ENCODE results near the gene PRRT1B. TPM values are rescaled to one million over a fixed set of nuclear protein-coding genes. Genes with fewer than 3 reads are reported as not detected.

Gene PRRT1B
- total and polyA plus RNA-seq, 4 donors = 0.19 to 1.1 (median 0.28) TPM; not detected in 1

GRCh38 chr9:131583836-131584555 is 38.7 kb downstream of the PRRT1B start:
- Histone ChIP-seq H3K36me3 (ENCODE audit: control insufficient read depth, insufficient read depth, low read length) (peaks cover 94% of the 10 kb centered on the region), H3K27ac (ENCODE audit: low read depth, low read length) (no peak overlapping the region), H3K27me3 (ENCODE audit: control insufficient read depth, insufficient read depth, low read length) (no peaks in the 10 kb centered on the region), H3K4me3 (ENCODE audit: low read depth, low read length) (no peak overlapping the region), H3K9me3 (ENCODE audit: control insufficient read depth, insufficient read depth, low read length) (no peaks in the 10 kb centered on the region), H3K4me1 (ENCODE audit: control insufficient read depth, insufficient read depth, low read length) (peaks cover 18% of the 10 kb centered on the region)
- 95% methylated on average over 23 of the region's 27 CpGs for whole genome bisulfite sequencing (ENCODE audit: insufficient coverage)
- DNase-seq (ENCODE audit: low read depth in 4 of 6, low spot score in 6 of 6) = no peak

- no peak overlapping the region for H3K27ac ChIP-seq (ENCODE audit: low read depth, low read length)
- H3K27me3 ChIP-seq (ENCODE audit: control insufficient read depth, insufficient read depth, low read length) = no peaks in the 10 kb centered on the region
- H3K4me3 ChIP-seq (ENCODE audit: low read depth, low read length) = no peak overlapping the region
- H3K9me3 ChIP-seq (ENCODE audit: control insufficient read depth, insufficient read depth, low read length) = no peaks in the 10 kb centered on the region
- 86% methylated on average over 7 of the region's 7 CpGs for WGBS (ENCODE audit: insufficient coverage)
- H3K36me3 ChIP-seq (ENCODE audit: control insufficient read depth, insufficient read depth, low read length) = peaks cover 94% of the 10 kb centered on the region
- H3K4me1 ChIP-seq (ENCODE audit: control insufficient read depth, insufficient read depth, low read length) = peaks cover 10% of the 10 kb centered on the region
- no peak for DNase-seq (ENCODE audit: low read depth in 4 of 6, low spot score in 6 of 6)
Measured at GRCh38 chr9:131584858-131585257, 39.5 kb downstream of the PRRT1B start.

- H3K27ac ChIP-seq (ENCODE audit: low read depth, low read length) = no peak overlapping the region
- H3K36me3 ChIP-seq (ENCODE audit: control insufficient read depth, insufficient read depth, low read length) = peaks cover 94% of the 10 kb centered on the region
- H3K4me3 ChIP-seq (ENCODE audit: low read depth, low read length) = no peak overlapping the region
- 100% methylated on average over 4 of the region's 8 CpGs for WGBS (ENCODE audit: insufficient coverage)
- H3K9me3 ChIP-seq (ENCODE audit: control insufficient read depth, insufficient read depth, low read length) = no peaks in the 10 kb centered on the region
- DNase-seq (ENCODE audit: low read depth in 4 of 6, low spot score in 6 of 6) = no peak
- H3K27me3 ChIP-seq (ENCODE audit: control insufficient read depth, insufficient read depth, low read length) = no peaks in the 10 kb centered on the region
- H3K4me1 ChIP-seq (ENCODE audit: control insufficient read depth, insufficient read depth, low read length) = peaks cover 4% of the 10 kb centered on the region
Measured at GRCh38 chr9:131585375-131585774, 40.1 kb downstream of the PRRT1B start.

GRCh38 chr9:131587331-131587730 is 42.0 kb downstream of the PRRT1B start:
- no peaks in the 10 kb centered on the region for H3K27me3 ChIP-seq (ENCODE audit: control insufficient read depth, insufficient read depth, low read length)
- peaks cover 3% of the 10 kb centered on the region for H3K4me1 ChIP-seq (ENCODE audit: control insufficient read depth, insufficient read depth, low read length)
- H3K27ac ChIP-seq (ENCODE audit: low read depth, low read length) = no peak overlapping the region
- 75% methylated on average over 9 of the region's 9 CpGs for WGBS (ENCODE audit: insufficient coverage)
- H3K4me3 ChIP-seq (ENCODE audit: low read depth, low read length) = no peak overlapping the region
- H3K36me3 ChIP-seq (ENCODE audit: control insufficient read depth, insufficient read depth, low read length) = peaks cover 96% of the 10 kb centered on the region
- DNase-seq (ENCODE audit: low read depth in 4 of 6, low spot score in 6 of 6) = no peak
- no peaks in the 10 kb centered on the region for H3K9me3 ChIP-seq (ENCODE audit: control insufficient read depth, insufficient read depth, low read length)

- no peak for DNase-seq (ENCODE audit: low read depth in 4 of 6, low spot score in 6 of 6)
- peaks cover 95% of the 10 kb centered on the region for H3K36me3 ChIP-seq (ENCODE audit: control insufficient read depth, insufficient read depth, low read length)
- peaks cover 3% of the 10 kb centered on the region for H3K4me1 ChIP-seq (ENCODE audit: control insufficient read depth, insufficient read depth, low read length)
- H3K4me3 ChIP-seq (ENCODE audit: low read depth, low read length) = no peak overlapping the region
- H3K9me3 ChIP-seq (ENCODE audit: control insufficient read depth, insufficient read depth, low read length) = no peaks in the 10 kb centered on the region
- H3K27me3 ChIP-seq (ENCODE audit: control insufficient read depth, insufficient read depth, low read length) = no peaks in the 10 kb centered on the region
- 80% methylated on average over 14 of the region's 14 CpGs for WGBS (ENCODE audit: insufficient coverage)
- no peak overlapping the region for H3K27ac ChIP-seq (ENCODE audit: low read depth, low read length)
Measured at GRCh38 chr9:131587906-131588305, 42.6 kb downstream of the PRRT1B start.

- Histone ChIP-seq H3K36me3 (ENCODE audit: control insufficient read depth, insufficient read depth, low read length) (peaks cover 95% of the 10 kb centered on the region), H3K9me3 (ENCODE audit: control insufficient read depth, insufficient read depth, low read length) (no peaks in the 10 kb centered on the region)
Measured at GRCh38 chr9:131588396-131588795, 43.1 kb downstream of the PRRT1B start.

GRCh38 chr9:131589124-131589711 is 43.9 kb downstream of the PRRT1B start:
- peaks cover 95% of the 10 kb centered on the region for H3K36me3 ChIP-seq (ENCODE audit: control insufficient read depth, insufficient read depth, low read length)
- no peak for DNase-seq (ENCODE audit: low read depth in 4 of 6, low spot score in 6 of 6)

More at GRCh38 chr9:131588396-131588795, 43.1 kb downstream of the PRRT1B start:
- Histone ChIP-seq H3K27me3 (ENCODE audit: control insufficient read depth, insufficient read depth, low read length) (no peaks in the 10 kb centered on the region), H3K27ac (ENCODE audit: low read depth, low read length) (no peak overlapping the region), H3K4me1 (ENCODE audit: control insufficient read depth, insufficient read depth, low read length) (peaks cover 3% of the 10 kb centered on the region), H3K4me3 (ENCODE audit: low read depth, low read length) (no peak overlapping the region)
- no peak for DNase-seq (ENCODE audit: low read depth in 4 of 6, low spot score in 6 of 6)
- 97% methylated on average over 9 of the region's 9 CpGs for WGBS (ENCODE audit: insufficient coverage)

GRCh38 chr9:131589993-131590392 is 44.7 kb downstream of the PRRT1B start:
- WGBS (ENCODE audit: insufficient coverage) = 97% methylated on average over 13 of the region's 14 CpGs
- no peak for DNase-seq (ENCODE audit: low read depth in 4 of 6, low spot score in 6 of 6)
- Histone ChIP-seq H3K27me3 (ENCODE audit: control insufficient read depth, insufficient read depth, low read length) (no peaks in the 10 kb centered on the region), H3K4me3 (ENCODE audit: low read depth, low read length) (no peak overlapping the region), H3K27ac (ENCODE audit: low read depth, low read length) (no peak overlapping the region), H3K9me3 (ENCODE audit: control insufficient read depth, insufficient read depth, low read length) (no peaks in the 10 kb centered on the region), H3K4me1 (ENCODE audit: control insufficient read depth, insufficient read depth, low read length) (peaks cover 3% of the 10 kb centered on the region), H3K36me3 (ENCODE audit: control insufficient read depth, insufficient read depth, low read length) (peaks cover 95% of the 10 kb centered on the region)

More at GRCh38 chr9:131589124-131589711, 43.9 kb downstream of the PRRT1B start:
- peaks cover 3% of the 10 kb centered on the region for H3K4me1 ChIP-seq (ENCODE audit: control insufficient read depth, insufficient read depth, low read length)
- no peak overlapping the region for H3K4me3 ChIP-seq (ENCODE audit: low read depth, low read length)
- 96% methylated on average over 7 of the region's 16 CpGs for WGBS (ENCODE audit: insufficient coverage)
- no peaks in the 10 kb centered on the region for H3K27me3 ChIP-seq (ENCODE audit: control insufficient read depth, insufficient read depth, low read length)
- H3K9me3 ChIP-seq (ENCODE audit: control insufficient read depth, insufficient read depth, low read length) = no peaks in the 10 kb centered on the region
- H3K27ac ChIP-seq (ENCODE audit: low read depth, low read length) = no peak overlapping the region

- Histone ChIP-seq H3K27ac (ENCODE audit: low read depth, low read length) (no peak overlapping the region), H3K27me3 (ENCODE audit: control insufficient read depth, insufficient read depth, low read length) (no peaks in the 10 kb centered on the region), H3K4me1 (ENCODE audit: control insufficient read depth, insufficient read depth, low read length) (peaks cover 3% of the 10 kb centered on the region), H3K36me3 (ENCODE audit: control insufficient read depth, insufficient read depth, low read length) (peaks cover 95% of the 10 kb centered on the region), H3K9me3 (ENCODE audit: control insufficient read depth, insufficient read depth, low read length) (no peaks in the 10 kb centered on the region), H3K4me3 (ENCODE audit: low read depth, low read length) (no peak overlapping the region)
- WGBS (ENCODE audit: insufficient coverage) = 94% methylated on average over 13 of the region's 13 CpGs
- DNase-seq (ENCODE audit: low read depth in 4 of 6, low spot score in 6 of 6) = no peak
Measured at GRCh38 chr9:131590449-131590848, 45.1 kb downstream of the PRRT1B start.
